ENCODE data around the gene MYO1C.
"Not testable (repeated sequence)": the region's sequence is repeated elsewhere in the genome, so short reads cannot be mapped to it uniquely, and the experiment has no call there.

Gene MYO1C

DNA sequence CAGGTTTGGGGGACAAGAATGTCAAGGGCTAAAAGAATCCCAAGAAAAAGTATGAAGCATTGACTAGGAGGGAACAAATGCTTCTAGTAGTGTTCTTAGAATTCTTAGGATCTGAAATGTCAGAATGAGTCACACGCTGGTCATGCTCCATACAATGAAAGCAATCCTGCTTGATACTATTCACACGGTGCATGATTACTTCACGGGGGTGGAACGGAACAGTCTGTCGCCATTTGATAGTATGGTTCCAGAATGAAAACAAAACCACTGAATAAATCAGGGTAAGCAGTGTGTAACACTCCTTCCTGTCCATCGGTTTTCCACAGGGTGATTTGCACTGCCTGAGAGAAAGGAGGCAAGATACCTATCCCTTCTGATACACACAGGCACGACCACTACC lies 69.6 kb downstream of the MYO1C start:
- DNase-seq (ENCODE audit: low spot score), result no peak

- no peak for DNase-seq (ENCODE audit: low spot score)
These were observed 71.0 kb downstream of the MYO1C start for GRCh38 chr17:1421470-1421869.

GRCh38 chr17:1420981-1421380 lies 71.5 kb downstream of the MYO1C start:
- no peak for DNase-seq (ENCODE audit: low spot score)

DNA sequence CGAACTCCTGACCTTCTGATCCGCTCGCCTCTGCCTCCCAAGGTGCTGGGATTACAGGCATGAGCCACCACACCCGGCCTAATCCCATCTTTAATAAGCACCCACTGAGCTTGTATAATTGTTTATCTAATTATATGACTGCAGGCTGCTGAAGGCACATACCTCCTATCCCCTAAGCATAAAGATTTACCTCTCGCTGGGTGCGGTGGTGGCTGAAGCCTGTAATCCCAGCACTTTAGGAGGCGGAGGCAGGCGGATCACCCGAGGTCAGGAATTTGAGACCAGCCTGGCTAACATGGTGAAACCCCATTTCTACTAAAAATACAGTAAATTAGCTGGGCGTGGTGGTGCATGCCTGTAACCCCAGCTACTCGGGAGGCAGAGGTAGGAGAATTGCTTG lies 72.3 kb downstream of the MYO1C start:
- DNase-seq (ENCODE audit: low spot score), result no peak

- not testable (repeated sequence) for DNase-seq (ENCODE audit: low spot score)
These were observed 74.0 kb downstream of the MYO1C start for GRCh38 chr17:1418476-1418875.

GRCh38 chr17:1416414-1416813 lies 76.1 kb downstream of the MYO1C start:
- DNase-seq (ENCODE audit: low spot score), result no peak

GRCh38 chr17:1414634-1415033 lies 77.9 kb downstream of the MYO1C start:
- DNase-seq (ENCODE audit: low spot score), result no peak

Measured in putamen (tissue), 1 donor.